CD4-positive, alpha-beta T cell (primary cell): Measurements from ENCODE around the gene C1R. TPM values are rescaled to one million over a fixed set of nuclear protein-coding genes. Genes with fewer than 3 reads are reported as not detected.
A peak's percentile ranks its signal among the peaks of the same experiment; 100 is the strongest.

Source experiments
- ATAC-seq: fragments of 200-7000 bp; cut with Tn5 transposase; one replicate; pipeline ENCODE4 v1.10.0; 2022; ENCODE audit warnings: mild to moderate bottlenecking; ENCODE audit not compliant: poor library complexity
- CTCF ChIA-PET: fragments of 350-600 bp; sonication (Branson Sonifier 250); formaldehyde crosslinking; loops from one replicate; lab custom pipeline; 2021; ENCODE audit warnings: antibody characterized with exemption, inconsistent platforms; lab: Charles Lee
- POLR2A ChIA-PET: fragments of 350-600 bp; sonication (Branson Sonifier 250); formaldehyde crosslinking; loops from one replicate; lab custom pipeline; 2021; ENCODE audit warnings: antibody characterized with exemption, inconsistent platforms; lab: Charles Lee
- DNase-seq, 14 experiments: peaks; one replicate each; pipeline ENCODE4 v3.0.0-alpha.2; 2013 to 2020; ENCODE audit warnings: mixed read lengths in 2 of 14
- H3K27ac ChIP-seq, 2 donors: one replicate each; pipeline versions ENCODE4 v1.5.1 to v1.7.0; 2013; ENCODE audit warnings: low read length in 2 of 2, low read depth in 1 of 2, mild to moderate bottlenecking in 1 of 2
- H3K27me3 ChIP-seq, 2 experiments: 1 replicate in 1 of 2; 2 replicates in 1 of 2; pipeline versions ENCODE4 v1.6.1 to v1.7.0; 2013; ENCODE audit warnings: low read length in 2 of 2, control low read depth in 1 of 2, mild to moderate bottlenecking in 1 of 2, moderate library complexity in 1 of 2; ENCODE audit not compliant: insufficient read depth in 2 of 2, control insufficient read depth in 1 of 2
- H3K36me3 ChIP-seq: one replicate; pipeline ENCODE4 v1.6.1; 2013; ENCODE audit warnings: low read length, control low read depth; ENCODE audit not compliant: insufficient read depth
- H3K4me1 ChIP-seq: one replicate; pipeline ENCODE4 v1.6.1; 2013; ENCODE audit warnings: low read length, control low read depth; ENCODE audit not compliant: insufficient read depth
- H3K4me3 ChIP-seq: one replicate; pipeline ENCODE4 v1.5.1; 2013; ENCODE audit warnings: mild to moderate bottlenecking, low read length, moderate library complexity
- H3K9me3 ChIP-seq, 2 experiments: 1 replicate in 1 of 2; 2 replicates in 1 of 2; pipeline versions ENCODE4 v1.6.1 to v1.7.0; 2013; ENCODE audit warnings: low read length in 2 of 2, mild to moderate bottlenecking in 2 of 2, control low read depth in 1 of 2, moderate library complexity in 1 of 2; ENCODE audit not compliant: control insufficient read depth in 1 of 2, insufficient read depth in 1 of 2
- H3K27ac Mint-ChIP-seq: one replicate; pipeline ENCODE4 v1.8.0; 2020; ENCODE audit warnings: mixed read lengths
- H3K27me3 Mint-ChIP-seq: one replicate; pipeline ENCODE4 v1.8.0; 2021; ENCODE audit warnings: mixed read lengths
- H3K36me3 Mint-ChIP-seq: one replicate; pipeline ENCODE4 v1.8.0; 2021; ENCODE audit warnings: low read depth, mixed read lengths
- H3K4me1 Mint-ChIP-seq: one replicate; pipeline ENCODE4 v1.8.0; 2021; ENCODE audit warnings: low read depth, mixed read lengths
- H3K4me3 Mint-ChIP-seq: one replicate; pipeline ENCODE4 v1.8.0; 2020; ENCODE audit warnings: mild to moderate bottlenecking, mixed read lengths
- H3K9me3 Mint-ChIP-seq: one replicate; pipeline ENCODE4 v1.8.0; 2020; ENCODE audit warnings: mixed read lengths
- CTCF ChIP-seq: fragments of 200-600 bp; IDR thresholded peaks from one replicate; pipeline ENCODE4 v1.8.0; 2022; ENCODE audit warnings: antibody characterized with exemption, mild to moderate bottlenecking
- intact Hi-C, 2 experiments: fragments of 100-400 bp; cut with DNase I in 1 of 2; cut with micrococcal nuclease in 1 of 2; formaldehyde crosslinking; loops; one replicate each; pipeline versions ENCODE4 v1.15.1 to v1.9.0; 2023 to 2025; cut with DNase I, micrococcal nuclease
- total RNA-seq, 174 experiments: library from RNA in 2 of 174; stranded (reverse) in 2 of 174; gene quantifications; one replicate each; pipeline ENCODE4 v1.2.3 and lab custom pipeline; 2021 to 2026

C1R gene
- total RNA-seq, 2 experiments from 2014 or later, result 3.1 to 4.0 TPM

GRCh38 chr12:7134396-7135166 lies 42.3 kb upstream of the C1R start:
- no peak overlapping the region for H3K27ac ChIP-seq
- DNase-seq (no peak), ATAC-seq (no peak)
- ChIA-PET CTCF (no interaction called here), POLR2A (interaction anchor here (0.5 kb wide), 1 partner anchor 190 kb away, joined by 3 read pairs; no protein-coding TSS in a partner anchor)
- H3K27ac Mint-ChIP-seq, result no peak overlapping the region
- peaks cover 25% of the 10 kb centered on the region for H3K4me1 ChIP-seq
- H3K27me3 ChIP-seq, result no peaks in the 10 kb centered on the region
- peak overlapping the region; percentile 15 for H3K4me3 Mint-ChIP-seq
- H3K4me1 Mint-ChIP-seq, result peaks cover 32% of the 10 kb centered on the region
- no peaks in the 10 kb centered on the region for H3K27me3 Mint-ChIP-seq
- no peak overlapping the region for H3K4me3 ChIP-seq
- TF ChIP-seq CTCF, result no peak
- peaks cover 54% of the 10 kb centered on the region for H3K36me3 ChIP-seq
- H3K36me3 Mint-ChIP-seq, result peaks cover 64% of the 10 kb centered on the region
- H3K9me3 Mint-ChIP-seq, result no peaks in the 10 kb centered on the region
- intact Hi-C loops, result loop anchor here in 1 of 2 experiments (2.0 kb wide), 1 partner anchor 58 kb away; no protein-coding TSS in a partner anchor
- no peaks in the 10 kb centered on the region for H3K9me3 ChIP-seq

- no peak for TF ChIP-seq CTCF
- Mint-ChIP-seq H3K27ac (peak overlapping the region; percentile 87), H3K9me3 (no peaks in the 10 kb centered on the region), H3K4me1 (peaks cover 47% of the 10 kb centered on the region), H3K36me3 (peaks cover 36% of the 10 kb centered on the region), H3K4me3 (peak overlapping the region; percentile 91), H3K27me3 (no peaks in the 10 kb centered on the region)
- Histone ChIP-seq H3K36me3 (peaks cover 32% of the 10 kb centered on the region), H3K4me3 (peak overlapping the region; percentile 88), H3K9me3 (no peaks in the 10 kb centered on the region), H3K27ac (peak overlapping the region in 1 of 2 donors; percentile 71), H3K27me3 (no peaks in the 10 kb centered on the region), H3K4me1 (peaks cover 33% of the 10 kb centered on the region)
- intact Hi-C loops, result no loop called here
- peak in 5 of 14 experiments; percentile 11 to 69 (median 44) for DNase-seq
- ChIA-PET POLR2A (interaction anchor here (3.8 kb wide), 1 partner anchor 23 kb away, joined by 16 read pairs; the partner anchor contains the start of gene C1RL), CTCF (no interaction called here)
- ATAC-seq, result no peak
These were observed 39.2 kb upstream of the C1R start for GRCh38 chr12:7131502-7131866.

- no peak for TF ChIP-seq CTCF
- peak overlapping the region; percentile 91 for H3K4me3 Mint-ChIP-seq
- ChIA-PET POLR2A (interaction anchor here (1.0 to 3.8 kb wide), 3 partner anchors 23 to 258 kb away, joined by 4 to 16 read pairs (median 4); partner anchors contain the start of genes C1RL and SPSB2), CTCF (interaction anchor here (0.9 kb wide), 1 partner anchor 22 kb away, joined by 3 read pairs; no protein-coding TSS in a partner anchor)
- peak; percentile 16 for ATAC-seq
- peaks cover 32% of the 10 kb centered on the region for H3K36me3 Mint-ChIP-seq
- peak in 13 of 14 experiments; percentile 9 to 74 (median 37) for DNase-seq
- no peaks in the 10 kb centered on the region for H3K9me3 ChIP-seq
- peak overlapping the region; percentile 88 for H3K4me3 ChIP-seq
- H3K4me1 Mint-ChIP-seq, result peaks cover 47% of the 10 kb centered on the region
- no peaks in the 10 kb centered on the region for H3K27me3 Mint-ChIP-seq
- no peaks in the 10 kb centered on the region for H3K27me3 ChIP-seq
- H3K27ac ChIP-seq, result peak overlapping the region; percentile 58 to 71
- no peaks in the 10 kb centered on the region for H3K9me3 Mint-ChIP-seq
- peaks cover 33% of the 10 kb centered on the region for H3K4me1 ChIP-seq
- H3K27ac Mint-ChIP-seq, result peak overlapping the region; percentile 87
- peaks cover 26% of the 10 kb centered on the region for H3K36me3 ChIP-seq
- intact Hi-C loops, result no loop called here
These were observed 38.7 kb upstream of the C1R start for GRCh38 chr12:7130701-7131501.
